Measurements from ENCODE around the gene MAGEF1. TPM values are rescaled to one million over a fixed set of nuclear protein-coding genes. Genes with fewer than 3 reads are reported as not detected.
A peak's percentile ranks its signal among the peaks of the same experiment; 100 is the strongest.

The MAGEF1 gene
- total RNA-seq, 4 donors from 2014 or later: 33.9 to 55.4 (median 49.0) TPM

DNA sequence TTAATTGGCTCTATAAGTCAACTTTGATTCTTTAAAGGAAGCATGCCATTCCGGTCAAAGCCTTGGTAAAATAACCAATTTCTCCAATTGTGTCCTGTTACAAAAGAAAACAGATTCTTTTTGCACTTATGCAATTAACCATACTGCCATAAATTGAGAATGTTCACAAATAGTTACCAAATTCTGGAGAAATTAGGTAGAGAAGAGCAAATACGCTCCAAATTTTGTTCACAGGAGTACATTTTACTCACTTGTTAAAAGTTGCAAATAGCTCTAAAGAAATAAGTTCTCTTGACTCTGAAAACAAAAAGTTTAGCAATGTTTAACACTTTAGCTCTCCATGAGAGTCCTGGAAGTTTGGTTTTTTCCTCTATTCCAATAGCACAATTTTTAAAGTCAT, 11.1 kb downstream of the MAGEF1 start:
- H3K4me3 ChIP-seq: no peak overlapping the region
- no peaks in the 10 kb centered on the region for H3K36me3 ChIP-seq
- H3K27me3 ChIP-seq: no peaks in the 10 kb centered on the region
- H3K27ac ChIP-seq: no peak overlapping the region
- TF ChIP-seq, protein P1, sequence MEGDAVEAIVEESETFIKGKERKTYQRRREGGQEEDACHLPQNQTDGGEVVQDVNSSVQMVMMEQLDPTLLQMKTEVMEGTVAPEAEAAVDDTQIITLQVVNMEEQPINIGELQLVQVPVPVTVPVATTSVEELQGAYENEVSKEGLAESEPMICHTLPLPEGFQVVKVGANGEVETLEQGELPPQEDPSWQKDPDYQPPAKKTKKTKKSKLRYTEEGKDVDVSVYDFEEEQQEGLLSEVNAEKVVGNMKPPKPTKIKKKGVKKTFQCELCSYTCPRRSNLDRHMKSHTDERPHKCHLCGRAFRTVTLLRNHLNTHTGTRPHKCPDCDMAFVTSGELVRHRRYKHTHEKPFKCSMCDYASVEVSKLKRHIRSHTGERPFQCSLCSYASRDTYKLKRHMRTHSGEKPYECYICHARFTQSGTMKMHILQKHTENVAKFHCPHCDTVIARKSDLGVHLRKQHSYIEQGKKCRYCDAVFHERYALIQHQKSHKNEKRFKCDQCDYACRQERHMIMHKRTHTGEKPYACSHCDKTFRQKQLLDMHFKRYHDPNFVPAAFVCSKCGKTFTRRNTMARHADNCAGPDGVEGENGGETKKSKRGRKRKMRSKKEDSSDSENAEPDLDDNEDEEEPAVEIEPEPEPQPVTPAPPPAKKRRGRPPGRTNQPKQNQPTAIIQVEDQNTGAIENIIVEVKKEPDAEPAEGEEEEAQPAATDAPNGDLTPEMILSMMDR (IDR thresholded peaks at IDR 0.05): no peak
- TF ChIP-seq POLR2A (IDR thresholded peaks at IDR 0.05): no peak
- H3K9me3 ChIP-seq: no peaks in the 10 kb centered on the region
- no peak for DNase-seq
- no peaks in the 10 kb centered on the region for H3K4me1 ChIP-seq
- intact Hi-C loops (cut with DNase I; ENCODE audit: low total_unique reads): no loop called here

DNA sequence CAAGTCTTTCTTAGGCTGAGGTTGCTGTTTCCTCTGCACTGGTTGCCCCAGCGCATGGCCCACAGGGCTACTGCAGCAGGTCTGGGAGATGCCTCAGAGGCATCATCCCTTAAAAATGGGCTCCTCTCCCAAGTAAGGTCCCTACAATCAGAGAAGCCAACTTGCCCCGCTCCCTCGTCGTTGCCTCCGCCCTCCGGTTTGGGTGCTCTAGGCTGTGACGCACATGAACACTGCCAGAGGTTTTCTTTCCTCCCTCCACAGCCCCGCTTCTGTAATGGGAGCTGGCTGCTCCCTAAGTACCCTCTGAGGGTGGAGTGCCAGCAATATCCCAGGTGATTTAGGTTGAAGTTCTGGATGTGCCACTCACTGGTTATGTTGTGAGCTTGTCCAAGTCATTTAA, 14.0 kb downstream of the MAGEF1 start:
- TF ChIP-seq, protein P1 (IDR thresholded peaks at IDR 0.05): no peak
- TF ChIP-seq POLR2A (IDR thresholded peaks at IDR 0.05): no peak
- no peak overlapping the region for H3K27ac ChIP-seq
- peaks cover 0 to 5% of the 10 kb centered on the region in 2 donors for H3K4me1 ChIP-seq
- intact Hi-C loops (cut with DNase I; ENCODE audit: low total_unique reads): no loop called here
- no peak for DNase-seq
- H3K36me3 ChIP-seq: no peaks in the 10 kb centered on the region
- H3K27me3 ChIP-seq: no peaks in the 10 kb centered on the region
- no peak overlapping the region for H3K4me3 ChIP-seq
- no peaks in the 10 kb centered on the region for H3K9me3 ChIP-seq

DNA sequence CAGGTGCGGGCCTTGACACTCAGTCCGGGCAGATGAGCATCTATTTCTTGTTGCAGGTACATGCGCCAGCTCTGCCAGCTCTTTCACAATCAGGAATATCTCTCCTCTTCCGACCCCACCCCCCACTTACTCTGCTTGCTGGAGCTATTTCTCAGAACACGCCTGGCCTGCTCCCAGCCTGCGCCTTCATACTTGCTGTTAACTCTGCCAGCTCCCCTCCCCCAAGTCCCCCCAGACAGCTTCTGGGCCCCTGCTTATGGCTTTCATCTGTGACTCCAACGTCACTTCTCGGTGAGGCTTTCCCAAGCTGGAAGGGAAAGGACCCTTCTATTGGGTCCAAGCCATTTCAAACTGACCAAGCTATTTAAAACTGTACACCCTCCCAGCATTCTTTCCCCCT, 15.2 kb downstream of the MAGEF1 start:
- TF ChIP-seq, protein P1 (IDR thresholded peaks at IDR 0.05): no peak
- Histone ChIP-seq H3K9me3 (no peaks in the 10 kb centered on the region), H3K4me3 (no peak overlapping the region), H3K4me1 (peaks cover 0 to 11% of the 10 kb centered on the region in 2 donors), H3K27me3 (no peaks in the 10 kb centered on the region), H3K36me3 (no peaks in the 10 kb centered on the region), H3K27ac (no peak overlapping the region)
- DNase-seq: no peak
- intact Hi-C loops (cut with DNase I; ENCODE audit: low total_unique reads): no loop called here

DNA sequence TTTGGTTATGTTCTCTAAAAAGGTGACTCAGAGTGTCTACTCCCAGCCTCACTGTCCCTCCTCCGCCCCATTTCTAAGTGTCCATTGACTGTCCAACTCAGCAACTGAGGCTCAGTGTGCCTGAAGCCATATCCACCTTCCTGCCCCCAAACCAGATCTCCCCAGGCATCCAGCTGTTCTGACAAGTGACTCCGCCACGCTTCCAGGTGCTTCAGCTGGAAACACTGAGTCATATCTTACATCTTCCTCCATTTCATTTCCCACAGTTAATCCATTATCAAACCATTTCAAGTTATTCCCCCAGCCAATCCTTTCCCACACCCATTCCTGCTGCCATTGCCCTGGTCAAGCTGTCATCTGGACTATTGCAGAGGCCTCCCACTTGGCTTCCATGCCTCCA, 17.1 kb downstream of the MAGEF1 start:
- no peak for DNase-seq
- H3K4me1 ChIP-seq: peaks cover 0 to 11% of the 10 kb centered on the region in 2 donors
- H3K4me3 ChIP-seq: no peak overlapping the region
- peak overlapping the region; percentile 20 to 77 for H3K27ac ChIP-seq
- intact Hi-C loops (cut with DNase I; ENCODE audit: low total_unique reads): no loop called here
- H3K27me3 ChIP-seq: no peaks in the 10 kb centered on the region
- H3K9me3 ChIP-seq: no peaks in the 10 kb centered on the region
- TF ChIP-seq POLR2A (IDR thresholded peaks at IDR 0.05): no peak
- H3K36me3 ChIP-seq: no peaks in the 10 kb centered on the region

DNA sequence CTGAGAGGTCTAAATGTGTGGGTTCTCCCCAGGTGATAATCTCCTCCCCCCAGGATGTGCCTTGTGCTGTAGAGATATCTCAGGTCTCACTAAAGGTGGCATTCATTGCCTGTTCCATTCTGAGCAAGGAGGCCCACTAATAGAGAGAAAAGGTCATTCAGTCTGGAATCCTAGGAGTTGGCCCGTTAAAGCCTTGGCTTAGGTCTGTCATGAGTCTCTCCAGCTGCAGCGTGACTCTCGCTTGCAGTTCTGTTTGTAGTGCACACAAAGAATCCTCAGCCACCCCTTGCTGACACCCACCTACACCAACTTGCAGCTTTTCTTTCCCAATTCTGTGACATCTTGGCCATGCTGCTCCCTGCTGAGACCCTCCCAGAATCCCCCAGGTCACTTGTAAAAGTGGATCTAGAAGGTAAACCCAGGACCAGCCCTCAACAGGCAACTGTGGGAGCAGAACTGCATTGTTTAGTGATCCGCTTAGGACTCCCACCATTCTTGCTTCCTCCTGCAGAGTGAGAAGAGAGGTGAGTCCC, 17.7 kb downstream of the MAGEF1 start:
- no peak for TF ChIP-seq POLR2A (IDR thresholded peaks at IDR 0.05)
- TF ChIP-seq, protein P1 (IDR thresholded peaks at IDR 0.05): no peak
- Histone ChIP-seq H3K4me1 (peaks cover 0 to 11% of the 10 kb centered on the region in 2 donors), H3K27me3 (no peaks in the 10 kb centered on the region), H3K9me3 (no peaks in the 10 kb centered on the region), H3K36me3 (no peaks in the 10 kb centered on the region), H3K4me3 (no peak overlapping the region), H3K27ac (peak overlapping the region; percentile 20 to 77)
- intact Hi-C loops (cut with DNase I; ENCODE audit: low total_unique reads): no loop called here
- no peak for DNase-seq
